ENCODE measurements around the gene POMZP3.
A peak's percentile ranks its signal among the peaks of the same experiment; 100 is the strongest.
"Not testable (repeated sequence)": the region's sequence is repeated elsewhere in the genome, so short reads cannot be mapped to it uniquely, and the experiment has no call there.

POMZP3 gene

GRCh38 chr7:76591602-76592304 is 35.3 kb downstream of the POMZP3 start:
- FAIRE-seq; DNase-seq (ENCODE audit: extremely low spot score, insufficient read length, low read depth): not testable (repeated sequence)

- not testable (repeated sequence) for DNase-seq (ENCODE audit: extremely low spot score, insufficient read length, low read depth); FAIRE-seq
Measured at GRCh38 chr7:76591033-76591432, 36.0 kb downstream of the POMZP3 start.

GRCh38 chr7:76588586-76588985 is 38.5 kb downstream of the POMZP3 start:
- DNase-seq (ENCODE audit: extremely low spot score, insufficient read length, low read depth), result not testable (repeated sequence)
- peak; percentile 44 for FAIRE-seq

GRCh38 chr7:76586585-76587315 is 40.3 kb downstream of the POMZP3 start:
- not testable (repeated sequence) for DNase-seq (ENCODE audit: extremely low spot score, insufficient read length, low read depth); FAIRE-seq

GRCh38 chr7:76583636-76584281 is 43.3 kb downstream of the POMZP3 start:
- not testable (repeated sequence) for DNase-seq (ENCODE audit: extremely low spot score, insufficient read length, low read depth); FAIRE-seq

- FAIRE-seq, result not testable (repeated sequence)
Measured at GRCh38 chr7:76582848-76583631, 44.0 kb downstream of the POMZP3 start.

GRCh38 chr7:76575919-76576655 is 51.0 kb downstream of the POMZP3 start:
- DNase-seq (ENCODE audit: extremely low spot score, insufficient read length, low read depth); FAIRE-seq: not testable (repeated sequence)

More at GRCh38 chr7:76582848-76583631, 44.0 kb downstream of the POMZP3 start:
- DNase-seq (ENCODE audit: extremely low spot score, insufficient read length, low read depth), result not testable (repeated sequence)

- FAIRE-seq, result peak; percentile 5
- DNase-seq (ENCODE audit: extremely low spot score, insufficient read length, low read depth), result not testable (repeated sequence)
Measured at GRCh38 chr7:76575431-76575830, 51.6 kb downstream of the POMZP3 start.

- not testable (repeated sequence) for DNase-seq (ENCODE audit: extremely low spot score, insufficient read length, low read depth); FAIRE-seq
Measured at GRCh38 chr7:76572296-76572695, 54.8 kb downstream of the POMZP3 start.

- DNase-seq (ENCODE audit: extremely low spot score, insufficient read length, low read depth); FAIRE-seq: not testable (repeated sequence)
Measured at GRCh38 chr7:76570324-76570775, 56.7 kb downstream of the POMZP3 start.

GRCh38 chr7:76568742-76569141 is 58.3 kb downstream of the POMZP3 start:
- DNase-seq (ENCODE audit: extremely low spot score, insufficient read length, low read depth); FAIRE-seq: not testable (repeated sequence)

GRCh38 chr7:76567753-76568152 is 59.3 kb downstream of the POMZP3 start:
- not testable (repeated sequence) for DNase-seq (ENCODE audit: extremely low spot score, insufficient read length, low read depth)
- FAIRE-seq, result peak; percentile 38

GRCh38 chr7:76567311-76567710 is 59.8 kb downstream of the POMZP3 start:
- FAIRE-seq; DNase-seq (ENCODE audit: extremely low spot score, insufficient read length, low read depth): not testable (repeated sequence)

GRCh38 chr7:76565001-76565400 is 62.1 kb downstream of the POMZP3 start:
- not testable (repeated sequence) for FAIRE-seq; DNase-seq (ENCODE audit: extremely low spot score, insufficient read length, low read depth)

- not testable (repeated sequence) for FAIRE-seq; DNase-seq (ENCODE audit: extremely low spot score, insufficient read length, low read depth)
Measured at GRCh38 chr7:76561342-76561741, 65.7 kb downstream of the POMZP3 start.

GRCh38 chr7:76560157-76560556 is 66.9 kb downstream of the POMZP3 start:
- FAIRE-seq, result not testable (repeated sequence)

More at GRCh38 chr7:76560157-76560556, 66.9 kb downstream of the POMZP3 start:
- not testable (repeated sequence) for DNase-seq (ENCODE audit: extremely low spot score, insufficient read length, low read depth)

All from GM18507 (cell line).